Measurements from ENCODE around the gene ZNF470.

DNA sequence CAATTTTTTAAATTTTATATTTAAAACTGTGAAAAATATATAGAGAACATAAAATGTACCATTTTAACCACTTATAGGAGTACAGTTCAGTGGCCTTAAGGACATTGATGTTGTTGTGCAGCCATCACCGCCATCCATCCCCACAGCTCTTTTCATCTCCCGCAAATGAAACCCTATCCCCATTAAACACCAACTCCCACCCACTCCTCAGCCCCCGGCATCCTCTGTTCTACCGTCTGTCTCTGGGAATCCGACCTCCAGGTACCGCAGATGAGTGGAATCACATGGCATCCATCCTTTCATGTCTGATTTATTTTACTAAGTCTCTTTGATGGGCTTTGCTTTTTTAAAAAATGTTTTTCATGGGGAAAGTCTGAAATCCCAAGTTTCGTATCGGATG lies 51.9 kb downstream of the ZNF470 start:
- TF ChIP-seq, protein P1, sequence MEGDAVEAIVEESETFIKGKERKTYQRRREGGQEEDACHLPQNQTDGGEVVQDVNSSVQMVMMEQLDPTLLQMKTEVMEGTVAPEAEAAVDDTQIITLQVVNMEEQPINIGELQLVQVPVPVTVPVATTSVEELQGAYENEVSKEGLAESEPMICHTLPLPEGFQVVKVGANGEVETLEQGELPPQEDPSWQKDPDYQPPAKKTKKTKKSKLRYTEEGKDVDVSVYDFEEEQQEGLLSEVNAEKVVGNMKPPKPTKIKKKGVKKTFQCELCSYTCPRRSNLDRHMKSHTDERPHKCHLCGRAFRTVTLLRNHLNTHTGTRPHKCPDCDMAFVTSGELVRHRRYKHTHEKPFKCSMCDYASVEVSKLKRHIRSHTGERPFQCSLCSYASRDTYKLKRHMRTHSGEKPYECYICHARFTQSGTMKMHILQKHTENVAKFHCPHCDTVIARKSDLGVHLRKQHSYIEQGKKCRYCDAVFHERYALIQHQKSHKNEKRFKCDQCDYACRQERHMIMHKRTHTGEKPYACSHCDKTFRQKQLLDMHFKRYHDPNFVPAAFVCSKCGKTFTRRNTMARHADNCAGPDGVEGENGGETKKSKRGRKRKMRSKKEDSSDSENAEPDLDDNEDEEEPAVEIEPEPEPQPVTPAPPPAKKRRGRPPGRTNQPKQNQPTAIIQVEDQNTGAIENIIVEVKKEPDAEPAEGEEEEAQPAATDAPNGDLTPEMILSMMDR (IDR thresholded peaks at IDR 0.05): no peak
- TF ChIP-seq EP300 (IDR thresholded peaks at IDR 0.05): no peak
